ENCODE data around the gene ENTREP1.

DNA sequence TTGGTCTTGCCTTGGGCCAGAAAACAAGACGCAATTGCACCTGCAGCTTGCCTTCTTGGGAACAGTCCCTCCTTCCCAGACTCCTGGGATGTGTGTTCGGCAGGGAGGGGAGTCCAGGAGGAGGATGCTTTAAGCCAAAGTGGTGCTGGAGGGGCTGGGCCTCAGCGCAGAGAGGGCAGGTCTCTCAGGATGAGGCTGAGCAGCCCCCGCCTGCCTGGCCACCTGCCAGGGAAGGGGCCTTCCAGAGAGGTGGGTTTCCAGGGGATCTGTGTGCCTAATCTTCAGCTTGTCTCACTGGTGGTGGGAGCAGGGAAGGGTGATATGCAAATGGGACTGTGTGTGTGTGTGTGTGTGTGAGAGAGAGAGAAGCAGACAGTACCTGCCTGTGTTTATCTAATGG lies 105.2 kb downstream of the ENTREP1 start:
- no peak for TF ChIP-seq CTCF (IDR thresholded peaks at IDR 0.05)
- TF ChIP-seq POLR2A (IDR thresholded peaks at IDR 0.05): no peak
